Fibroblast of peridontal ligament (primary cell): ENCODE measurements around the gene ZNF451.
"Not testable (repeated sequence)": the region's sequence is repeated elsewhere in the genome, so short reads cannot be mapped to it uniquely, and the experiment has no call there.

ENCODE experiments used
- DNase-seq: peaks from one replicate; pipeline ENCODE4 v3.0.0-alpha.2; 2010; ENCODE audit errors: extremely low read depth

Gene ZNF451, protein sequence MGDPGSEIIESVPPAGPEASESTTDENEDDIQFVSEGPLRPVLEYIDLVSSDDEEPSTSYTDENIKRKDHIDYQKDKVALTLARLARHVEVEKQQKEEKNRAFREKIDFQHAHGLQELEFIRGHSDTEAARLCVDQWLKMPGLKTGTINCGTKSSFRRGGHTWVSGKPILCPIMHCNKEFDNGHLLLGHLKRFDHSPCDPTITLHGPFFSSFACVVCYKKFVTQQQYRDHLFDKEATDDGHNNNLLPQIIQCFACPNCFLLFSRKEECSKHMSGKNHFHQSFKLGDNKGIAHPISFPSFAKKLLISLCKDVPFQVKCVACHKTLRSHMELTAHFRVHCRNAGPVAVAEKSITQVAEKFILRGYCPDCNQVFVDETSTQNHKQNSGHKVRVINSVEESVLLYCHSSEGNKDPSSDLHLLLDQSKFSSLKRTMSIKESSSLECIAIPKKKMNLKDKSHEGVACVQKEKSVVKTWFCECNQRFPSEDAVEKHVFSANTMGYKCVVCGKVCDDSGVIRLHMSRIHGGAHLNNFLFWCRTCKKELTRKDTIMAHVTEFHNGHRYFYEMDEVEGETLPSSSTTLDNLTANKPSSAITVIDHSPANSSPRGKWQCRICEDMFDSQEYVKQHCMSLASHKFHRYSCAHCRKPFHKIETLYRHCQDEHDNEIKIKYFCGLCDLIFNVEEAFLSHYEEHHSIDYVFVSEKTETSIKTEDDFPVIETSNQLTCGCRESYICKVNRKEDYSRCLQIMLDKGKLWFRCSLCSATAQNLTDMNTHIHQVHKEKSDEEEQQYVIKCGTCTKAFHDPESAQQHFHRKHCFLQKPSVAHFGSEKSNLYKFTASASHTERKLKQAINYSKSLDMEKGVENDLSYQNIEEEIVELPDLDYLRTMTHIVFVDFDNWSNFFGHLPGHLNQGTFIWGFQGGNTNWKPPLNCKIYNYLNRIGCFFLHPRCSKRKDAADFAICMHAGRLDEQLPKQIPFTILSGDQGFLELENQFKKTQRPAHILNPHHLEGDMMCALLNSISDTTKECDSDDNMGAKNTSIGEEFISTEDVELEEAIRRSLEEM

DNA sequence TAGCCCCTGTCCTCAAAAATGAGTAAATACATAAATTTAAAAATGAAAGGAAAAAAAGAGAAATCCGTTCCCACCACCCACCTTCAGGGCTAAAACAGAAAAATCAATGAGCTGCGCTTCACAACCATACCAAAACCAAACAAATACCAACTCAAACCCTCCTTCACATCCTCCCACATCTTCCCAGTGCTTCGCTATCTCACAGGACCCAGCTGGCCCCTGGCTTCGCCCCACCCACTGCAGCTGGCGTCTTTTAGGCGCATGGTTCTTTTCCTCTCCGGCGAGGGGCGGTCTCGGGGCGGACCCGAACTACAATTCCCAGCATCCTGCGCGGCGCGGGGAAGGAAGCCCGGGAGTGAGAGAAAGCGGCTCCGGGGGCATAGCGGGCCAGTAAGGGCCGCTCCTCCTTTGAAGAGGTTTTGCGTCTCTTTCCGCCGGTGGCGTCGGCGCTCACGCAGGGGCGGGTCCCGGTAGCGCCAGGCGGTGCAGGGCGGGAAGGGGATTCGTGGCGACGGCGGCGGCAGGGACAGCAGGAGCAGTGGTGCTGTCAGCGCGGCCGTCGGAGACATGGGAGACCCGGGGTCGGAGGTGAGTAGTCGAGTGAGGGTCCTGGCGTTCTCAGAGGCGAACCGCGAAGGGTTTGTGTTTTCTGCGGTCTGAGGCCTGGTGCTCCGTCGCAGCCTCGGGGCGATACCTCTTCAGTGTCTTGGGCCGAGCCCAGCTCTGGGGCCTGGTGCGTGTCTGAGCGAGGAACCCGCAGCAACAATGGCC lies at the start of gene ZNF451:
TSS of gene ZNF451 (plus strand) at position 502 of the 771 bp plus-strand sequence. CDS start at position 568, 66 bp downstream.
- DNase-seq, result peak; percentile 94

DNA sequence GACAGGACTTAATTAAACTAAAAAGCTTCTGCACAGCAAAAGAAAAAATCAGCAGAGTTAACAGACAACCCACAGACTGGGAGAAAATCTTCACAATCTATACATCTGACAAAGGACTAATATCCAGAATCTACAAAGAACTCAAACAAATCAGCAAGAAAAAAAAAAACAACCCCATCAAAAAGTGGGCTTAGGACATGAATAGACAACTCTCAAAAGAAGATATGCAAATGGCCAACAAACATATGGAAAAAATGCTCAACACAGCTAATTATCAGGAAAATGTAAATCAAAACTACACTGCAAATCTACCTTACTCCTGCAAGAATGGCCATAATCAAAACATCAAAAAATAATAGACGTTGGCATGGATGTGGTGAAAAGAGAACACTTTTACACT lies 45.9 kb upstream of the ZNF451 start:
- DNase-seq, result not testable (repeated sequence)

DNA sequence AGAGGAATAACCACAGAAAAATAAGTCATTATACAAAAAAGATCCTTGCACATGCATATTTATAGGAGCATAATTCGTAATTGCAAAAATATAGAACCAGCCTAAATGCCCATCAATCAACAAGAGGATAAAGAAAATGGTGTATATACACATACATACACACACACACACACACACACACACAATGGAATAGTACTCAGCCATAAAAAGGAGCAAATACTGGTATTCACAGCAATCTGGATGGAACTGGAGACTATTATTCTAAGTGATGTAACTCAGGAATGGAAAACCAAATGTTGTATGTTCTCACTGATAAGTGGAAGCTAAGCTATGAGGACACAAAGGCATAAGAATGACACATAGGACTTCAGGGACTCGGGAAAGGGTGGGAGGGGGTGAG lies 45.4 kb upstream of the ZNF451 start:
- DNase-seq, result no peak

DNA sequence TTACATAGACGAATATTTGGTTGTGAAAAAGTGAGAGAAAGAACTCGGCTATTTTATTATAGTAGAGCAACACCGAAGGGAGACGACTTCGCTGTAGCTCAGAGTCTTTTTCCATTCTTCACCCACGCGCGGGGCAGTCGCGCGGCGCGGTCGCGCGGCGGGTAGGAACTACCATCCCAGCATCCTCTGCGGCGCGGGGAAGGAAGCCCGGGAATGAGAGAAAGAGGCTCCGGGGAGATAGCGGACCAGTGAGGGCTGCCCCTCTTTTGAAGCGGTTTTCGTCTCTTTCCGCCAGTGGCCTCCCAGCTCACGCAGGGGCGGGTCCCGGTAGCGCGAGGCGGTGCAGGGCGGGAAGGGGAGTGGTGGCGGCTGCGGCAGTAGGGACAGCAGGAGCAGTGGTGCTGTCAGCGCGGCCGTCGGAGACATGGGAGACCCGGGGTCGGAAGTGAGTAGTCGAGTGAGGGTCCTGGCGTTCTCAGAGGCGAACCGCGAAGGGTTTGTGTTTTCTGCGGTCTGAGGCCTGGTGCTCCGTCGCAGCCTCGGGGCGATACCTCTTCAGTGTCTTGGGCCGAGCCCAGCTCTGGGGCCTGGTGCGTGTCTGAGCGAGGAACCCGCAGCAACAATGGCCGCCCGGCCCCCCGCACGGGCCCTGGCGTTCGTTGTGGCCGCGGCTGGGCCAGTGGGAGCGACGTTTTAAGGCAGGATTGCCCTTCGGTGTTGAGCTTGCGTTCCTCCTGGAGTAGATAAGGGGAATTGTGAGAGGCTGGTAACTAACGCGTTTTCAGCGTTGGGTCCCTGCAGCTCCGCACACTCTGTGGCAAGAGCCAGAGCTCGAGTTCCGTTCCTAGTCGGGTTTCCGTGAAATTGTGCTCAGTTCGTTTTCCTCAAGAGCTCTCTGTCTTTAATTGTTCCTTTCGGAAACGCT lies 43.4 kb upstream of the ZNF451 start, which contains the start of gene KIAA1586:
TSS of gene KIAA1586 (plus strand) at position 362 of the 925 bp plus-strand sequence. CDS start at position 425, 63 bp downstream.
- peak; percentile 82 for DNase-seq

DNA sequence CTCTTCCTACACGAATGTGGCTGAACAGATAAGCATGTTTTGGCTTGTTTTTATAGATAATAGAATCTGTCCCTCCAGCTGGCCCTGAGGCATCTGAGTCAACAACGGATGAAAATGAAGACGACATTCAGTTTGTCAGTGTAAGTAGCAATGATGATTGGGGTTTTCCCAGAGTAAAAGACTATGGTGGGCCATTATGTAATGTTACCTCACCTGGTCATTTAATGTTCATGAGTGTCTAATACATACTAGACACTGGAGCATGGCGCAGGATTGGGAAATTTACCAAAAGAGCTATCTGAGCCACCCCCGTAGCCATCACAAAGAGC lies 42.8 kb upstream of the ZNF451 start:
- not testable (repeated sequence) for DNase-seq

DNA sequence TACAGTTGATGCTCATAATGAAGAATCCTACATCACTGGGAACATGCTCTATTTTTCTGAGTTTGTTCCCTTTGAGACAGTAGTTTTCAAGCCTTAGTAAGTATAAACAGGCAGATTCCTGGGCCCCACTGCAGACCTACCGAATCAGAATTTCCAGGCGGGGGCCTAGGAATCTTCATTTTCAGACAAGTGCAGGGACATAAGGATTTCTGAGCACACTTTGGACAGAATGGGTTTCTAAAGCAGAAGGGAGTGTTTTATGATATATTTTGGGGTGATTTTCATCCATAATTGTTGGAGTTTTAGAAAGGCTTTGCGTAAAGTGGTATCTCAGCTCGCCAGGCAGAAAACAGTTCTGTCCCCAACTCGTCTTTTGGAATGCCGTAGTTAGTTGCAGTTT lies 42.1 kb upstream of the ZNF451 start:
- DNase-seq, result not testable (repeated sequence)

DNA sequence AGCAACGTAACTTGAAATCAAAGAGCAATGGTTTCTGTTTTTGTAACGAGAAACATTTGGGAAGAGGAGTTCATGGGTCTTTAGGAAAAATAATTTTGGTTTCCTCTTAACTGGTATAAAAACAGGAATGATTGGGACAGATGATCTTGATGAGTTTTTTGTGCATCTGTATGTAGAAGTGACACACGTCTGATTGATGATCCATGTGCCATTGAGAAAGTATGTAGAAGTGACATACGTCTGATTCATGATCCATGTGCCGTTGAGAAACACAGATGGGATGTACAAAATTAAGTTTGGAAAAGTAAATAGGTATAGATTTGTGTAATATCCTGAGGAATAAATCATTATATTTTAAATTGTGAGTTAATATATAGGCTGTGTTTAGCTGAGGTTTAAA lies 41.4 kb upstream of the ZNF451 start:
- DNase-seq, result no peak

DNA sequence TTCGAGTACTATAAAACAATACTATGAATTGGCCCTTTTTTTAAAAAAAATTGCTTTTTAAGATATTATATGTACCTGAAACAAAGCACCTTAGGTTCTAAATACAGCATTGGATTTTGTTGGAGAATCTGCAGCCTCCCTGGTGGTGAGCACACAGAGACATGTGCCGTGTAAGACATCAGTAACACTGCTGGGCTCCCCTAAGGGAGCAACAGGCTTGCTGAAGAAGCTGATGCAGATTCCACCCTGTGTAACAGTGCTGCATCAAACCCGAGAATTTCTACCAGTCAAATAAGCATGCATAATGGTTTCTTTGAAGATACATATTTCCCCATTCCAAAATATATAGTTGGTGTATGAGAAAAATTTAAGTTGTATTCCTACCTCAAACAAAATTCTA lies 26.1 kb upstream of the ZNF451 start:
- DNase-seq, result no peak

DNA sequence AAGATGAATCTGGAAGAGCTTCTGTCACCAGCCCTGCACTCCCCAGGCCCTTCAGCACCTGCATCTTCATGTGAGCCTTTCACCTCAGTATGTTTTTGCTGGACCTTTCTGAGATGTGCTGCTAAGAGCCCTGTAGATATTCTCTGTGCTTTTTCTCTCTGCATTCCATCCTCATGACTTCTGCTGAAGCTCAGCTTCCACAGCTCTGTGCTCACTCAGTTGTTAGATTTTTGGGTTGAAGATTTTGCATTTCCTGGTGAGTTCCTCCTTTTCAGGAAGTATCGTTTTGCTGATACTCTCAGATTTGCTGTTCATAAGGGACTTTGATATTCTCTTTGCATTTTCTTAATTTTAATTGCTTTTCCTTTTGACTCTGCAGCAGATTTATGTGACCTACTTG lies 25.2 kb upstream of the ZNF451 start:
- peak; percentile 37 for DNase-seq

DNA sequence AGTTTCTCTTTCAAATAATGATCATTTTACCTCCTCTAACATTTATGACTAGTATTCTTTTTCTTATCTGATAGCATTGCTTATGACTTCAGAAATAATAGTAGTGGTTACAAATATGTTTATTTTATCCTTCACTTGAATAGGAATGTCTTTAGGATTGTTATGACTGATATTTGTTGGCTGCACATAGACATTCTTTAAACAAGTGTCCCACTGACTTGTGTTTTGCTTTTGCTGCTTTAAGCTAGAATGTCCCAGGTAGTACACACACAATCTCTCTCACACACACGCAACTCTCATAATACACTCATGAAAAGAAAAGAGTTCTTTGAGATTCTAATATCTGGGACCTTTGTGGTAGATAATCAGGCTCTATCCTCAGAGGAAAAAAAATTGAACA lies 21.9 kb upstream of the ZNF451 start:
- peak; percentile 11 for DNase-seq

DNA sequence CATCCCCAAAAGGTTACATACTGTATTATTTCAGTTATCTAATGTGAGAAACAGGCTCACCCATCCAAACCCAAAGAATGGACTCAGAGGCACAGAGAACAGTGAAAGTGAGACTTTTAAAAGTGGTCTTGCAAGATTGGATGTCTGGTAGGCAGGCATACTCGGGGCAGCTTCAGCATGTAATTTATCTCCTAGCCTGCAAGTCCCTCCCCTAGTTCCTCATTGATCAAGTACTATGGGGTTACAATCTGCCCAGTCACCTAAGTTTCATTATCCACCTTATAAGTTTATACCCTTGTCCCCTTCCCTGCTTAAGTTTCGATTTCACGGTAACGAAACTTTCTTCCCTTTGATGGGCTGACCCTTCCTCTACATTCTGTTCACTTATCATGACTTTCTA lies 20.8 kb upstream of the ZNF451 start:
- DNase-seq, result no peak

DNA sequence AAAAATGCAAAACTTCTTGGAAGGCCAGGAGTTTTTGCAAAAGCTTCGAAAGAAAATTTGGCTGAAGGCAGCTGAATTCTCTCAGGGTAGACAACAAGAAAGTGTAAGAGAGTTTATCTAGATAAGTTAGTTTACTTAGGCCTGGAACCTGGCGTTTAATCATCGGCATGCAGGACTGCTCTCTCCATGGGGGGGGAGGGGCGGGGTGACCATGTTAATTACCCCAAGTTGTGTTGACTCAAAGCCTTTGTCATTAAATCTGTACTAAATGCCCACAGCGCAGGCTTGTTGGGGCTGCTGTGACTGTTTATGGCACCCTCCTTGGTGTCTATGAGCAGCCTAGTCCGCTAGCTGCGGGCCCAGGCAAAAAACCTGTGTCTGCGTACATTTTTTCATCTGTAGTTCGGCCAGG lies 20.1 kb upstream of the ZNF451 start:
- DNase-seq, result no peak

DNA sequence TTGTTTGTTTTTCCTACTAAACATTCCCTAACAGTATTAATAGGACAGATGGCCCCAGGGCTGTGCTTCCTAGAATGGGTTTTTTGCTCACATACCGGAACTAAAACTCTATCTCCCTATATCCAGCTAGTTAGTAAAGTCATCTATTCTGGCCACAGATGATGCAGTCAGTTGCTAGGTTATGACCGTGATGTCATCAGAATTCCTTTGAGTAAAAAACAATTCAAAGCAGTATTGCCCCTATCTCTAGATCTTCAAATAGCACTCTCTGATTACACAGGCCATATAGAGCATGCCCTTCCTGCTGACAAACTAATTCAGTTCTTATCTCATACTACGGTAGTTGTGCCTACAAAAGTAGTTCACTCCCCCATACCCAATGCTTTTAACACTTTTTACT lies 17.9 kb upstream of the ZNF451 start:
- DNase-seq, result peak; percentile 9

DNA sequence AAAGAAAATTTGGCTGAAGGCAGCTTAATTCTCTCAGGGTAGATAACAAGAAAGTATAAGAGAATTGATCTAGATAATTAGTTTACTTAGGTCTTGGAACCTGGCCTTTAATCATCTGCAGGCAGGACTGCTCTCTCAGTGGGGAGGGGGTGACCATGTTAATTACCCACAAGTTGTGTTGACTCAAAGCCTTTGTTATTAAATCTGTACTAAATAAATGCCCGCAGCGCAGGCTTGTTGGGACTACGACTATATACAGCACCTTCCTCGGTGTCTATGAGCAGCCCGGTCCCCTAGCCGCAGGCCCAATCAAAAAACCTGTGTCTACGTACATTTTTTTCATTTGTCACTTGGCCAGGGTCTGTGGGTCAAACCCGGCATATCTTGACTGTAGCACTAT lies 15.6 kb upstream of the ZNF451 start:
- DNase-seq, result no peak

DNA sequence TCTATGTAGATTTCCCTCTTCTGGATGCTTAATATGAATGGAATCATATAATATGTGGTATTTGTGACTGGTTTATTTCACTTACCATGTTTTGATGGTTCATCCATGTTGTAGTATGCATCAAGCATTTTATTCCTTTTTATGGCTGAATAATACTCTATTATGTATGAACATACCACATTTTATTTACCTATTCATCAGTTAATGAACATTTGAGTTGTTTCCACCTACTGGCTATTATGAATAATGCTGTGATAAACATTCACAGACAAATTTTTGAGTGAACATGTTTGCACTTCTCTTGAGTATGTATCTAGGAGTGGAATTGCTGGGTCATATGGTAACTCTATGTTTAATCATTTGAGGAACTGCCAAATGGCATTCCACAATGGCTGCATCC lies 14.9 kb upstream of the ZNF451 start:
- DNase-seq, result no peak

DNA sequence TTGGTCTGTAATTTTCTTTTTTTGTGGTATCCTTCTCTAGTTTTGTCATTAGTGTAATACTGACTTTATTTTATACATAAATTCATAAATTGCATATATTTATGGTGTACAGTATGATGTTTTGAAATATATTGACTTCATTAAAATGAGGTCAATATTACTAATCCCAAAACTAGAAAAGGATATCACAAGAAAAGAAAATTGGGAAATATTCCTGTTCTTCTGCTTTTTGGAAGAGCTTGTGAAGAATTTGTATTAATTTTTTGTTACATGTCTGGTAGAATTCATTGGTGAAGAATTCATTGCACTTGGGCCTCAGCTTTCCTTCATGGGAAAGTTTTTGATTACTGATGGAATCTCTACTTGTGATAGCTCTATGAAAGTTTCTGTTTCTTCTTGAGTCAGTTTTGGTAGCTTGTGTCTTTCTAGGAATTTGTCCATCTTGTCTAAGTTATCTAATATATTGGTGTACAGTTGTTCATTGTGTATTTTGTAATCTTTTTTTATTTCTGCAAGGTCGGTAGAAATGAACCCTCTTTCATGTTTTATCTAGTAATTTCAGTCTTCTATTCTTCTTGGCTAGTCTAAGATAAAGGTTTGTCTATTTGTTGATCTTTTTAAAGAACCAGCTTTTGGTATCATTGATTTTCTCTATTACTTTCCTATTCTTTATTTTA lies 11.3 kb upstream of the ZNF451 start:
- DNase-seq, result no peak

DNA sequence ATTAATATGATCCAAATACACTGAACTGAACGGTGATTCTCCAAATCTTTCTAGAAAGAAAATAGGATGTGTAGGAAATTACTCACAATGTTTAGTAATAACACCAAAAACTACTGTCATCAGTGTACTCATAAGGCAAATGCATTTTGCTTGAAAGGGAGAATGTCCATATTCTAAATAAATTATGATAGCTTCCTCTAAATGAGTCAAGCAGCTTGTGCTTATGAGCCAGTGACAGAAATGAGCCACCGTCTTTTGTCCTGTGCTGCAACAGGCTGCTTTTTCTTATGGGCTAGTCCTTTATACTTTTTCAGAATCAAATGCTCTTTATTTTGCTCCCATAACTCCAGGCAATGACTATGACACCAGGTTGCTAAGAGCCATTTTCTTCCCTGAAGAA lies 4.5 kb upstream of the ZNF451 start:
- no peak for DNase-seq

DNA sequence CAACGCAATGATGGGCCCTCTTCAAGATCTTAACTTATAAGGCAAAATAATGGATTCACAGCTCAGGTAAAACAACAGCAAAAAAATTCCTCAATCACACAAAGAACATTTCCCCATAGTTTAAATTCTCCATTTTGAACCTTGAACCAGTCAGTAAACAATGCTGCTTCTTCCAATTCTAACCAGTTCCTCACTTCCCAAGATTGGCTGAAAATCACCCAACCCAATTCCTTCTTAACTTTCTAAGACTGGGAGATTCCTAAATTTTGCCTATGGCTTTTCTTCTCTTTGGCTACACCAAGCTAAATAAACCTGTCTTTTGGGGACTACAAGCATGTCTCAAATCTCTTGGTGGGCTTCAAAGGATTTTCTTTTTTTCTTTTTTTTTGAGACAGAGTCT lies 3.1 kb upstream of the ZNF451 start:
- DNase-seq, result no peak

DNA sequence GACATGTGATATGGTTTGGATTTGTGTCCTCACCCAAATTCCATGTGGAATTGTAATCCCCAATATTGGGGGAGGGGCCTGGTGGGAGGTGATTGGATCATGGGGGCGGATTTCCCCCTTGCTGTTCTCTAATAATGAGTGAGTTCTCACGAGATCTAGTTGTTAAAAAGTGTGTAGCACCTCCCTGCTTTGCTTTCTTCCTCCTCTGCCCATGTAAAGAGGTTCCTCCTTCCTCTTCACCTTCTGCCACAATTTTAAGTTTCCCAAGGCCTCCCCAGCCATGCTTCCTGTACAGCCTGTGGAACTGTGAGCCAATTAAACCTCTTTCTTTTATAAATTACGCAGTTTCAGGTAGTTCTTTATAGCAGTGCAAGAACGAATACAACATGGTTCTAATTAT lies 2.1 kb upstream of the ZNF451 start:
- no peak for DNase-seq

DNA sequence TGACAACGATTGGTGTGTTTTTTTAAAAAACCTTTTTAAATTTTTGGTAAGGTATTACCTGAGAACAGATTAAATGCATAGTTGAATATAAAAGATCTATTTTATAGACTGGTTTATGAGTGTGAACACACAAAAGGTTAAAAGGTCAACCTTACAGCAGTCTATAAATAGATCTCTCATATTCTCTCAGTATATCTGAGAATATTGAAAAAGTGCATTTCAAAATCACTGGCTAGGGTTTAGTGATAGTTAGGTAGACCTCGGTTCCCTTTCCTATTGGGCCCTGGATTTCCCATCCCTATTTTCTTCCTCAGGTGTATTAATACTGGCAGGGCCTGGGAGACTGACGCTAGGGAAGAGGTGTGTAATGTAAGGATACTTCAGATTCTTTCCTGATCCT lies 723 bp upstream of the ZNF451 start:
- DNase-seq, result no peak
